Dendritic cell treated with granulocyte-macrophage colony-stimulating factor and Interleukin-4, amounts not matched to agents 40 ng/mL and 50 ng/mL, for 4 days (primary cell): Measurements from ENCODE around the gene WNK2.
"Not testable (repeated sequence)": the region's sequence is repeated elsewhere in the genome, so short reads cannot be mapped to it uniquely, and the experiment has no call there.

ENCODE experiments used
- H3K27ac Mint-ChIP-seq: one replicate; pipeline ENCODE4 v1.8.0; 2022; ENCODE audit warnings: mild to moderate bottlenecking, mixed read lengths
- H3K27me3 Mint-ChIP-seq: one replicate; pipeline ENCODE4 v1.8.0; 2022; ENCODE audit warnings: mild to moderate bottlenecking, mixed read lengths
- H3K36me3 Mint-ChIP-seq: one replicate; pipeline ENCODE4 v1.8.0; 2022; ENCODE audit warnings: low read depth, mixed read lengths
- H3K4me1 Mint-ChIP-seq: one replicate; pipeline ENCODE4 v1.8.0; 2022; ENCODE audit warnings: low read depth, mixed read lengths
- H3K4me3 Mint-ChIP-seq: one replicate; pipeline ENCODE4 v1.8.0; 2022; ENCODE audit warnings: mild to moderate bottlenecking, moderate library complexity, mixed read lengths
- H3K9me3 Mint-ChIP-seq: one replicate; pipeline ENCODE4 v1.8.0; 2022; ENCODE audit warnings: mixed read lengths
- intact Hi-C: fragments of 100-400 bp; cut with micrococcal nuclease; formaldehyde crosslinking; loops from one replicate; pipeline ENCODE4 v1.15.0; 2022

Gene WNK2

DNA sequence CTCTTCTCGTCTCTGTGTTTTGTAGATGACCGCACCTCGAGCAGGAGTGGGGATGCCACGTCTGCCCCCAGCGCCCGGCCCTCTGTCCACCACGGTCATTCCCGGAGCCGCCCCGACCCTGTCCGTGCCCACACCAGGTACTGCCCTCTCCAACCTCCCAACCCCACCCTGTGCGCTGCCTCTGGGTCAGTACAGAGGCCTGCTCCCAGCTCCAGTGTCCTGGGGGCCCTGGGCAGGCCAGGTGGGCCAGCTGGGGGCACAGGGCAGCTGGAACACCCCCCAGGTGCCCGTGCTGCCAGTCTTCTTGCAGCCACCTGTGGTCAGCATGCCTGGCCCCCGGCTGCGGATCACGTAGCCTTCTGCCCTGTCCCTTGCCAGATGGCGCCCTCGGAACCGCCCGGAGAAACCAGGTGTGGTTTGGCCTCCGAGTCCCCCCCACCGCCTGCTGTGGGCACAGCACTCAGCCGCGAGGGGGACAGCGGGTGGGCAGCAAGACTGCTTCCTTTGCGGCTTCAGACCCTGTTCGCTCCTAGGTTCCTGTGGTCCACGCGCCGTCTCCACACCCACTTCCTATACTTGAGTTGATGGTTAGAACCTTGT, 133.7 kb downstream of the WNK2 start:
- Mint-ChIP-seq H3K9me3 (no peaks in the 10 kb centered on the region), H3K36me3 (no peaks in the 10 kb centered on the region), H3K4me1 (peaks cover 6% of the 10 kb centered on the region), H3K4me3 (no peak overlapping the region), H3K27ac (no peak overlapping the region), H3K27me3 (peaks cover 56% of the 10 kb centered on the region)
- intact Hi-C loops = no loop called here

DNA sequence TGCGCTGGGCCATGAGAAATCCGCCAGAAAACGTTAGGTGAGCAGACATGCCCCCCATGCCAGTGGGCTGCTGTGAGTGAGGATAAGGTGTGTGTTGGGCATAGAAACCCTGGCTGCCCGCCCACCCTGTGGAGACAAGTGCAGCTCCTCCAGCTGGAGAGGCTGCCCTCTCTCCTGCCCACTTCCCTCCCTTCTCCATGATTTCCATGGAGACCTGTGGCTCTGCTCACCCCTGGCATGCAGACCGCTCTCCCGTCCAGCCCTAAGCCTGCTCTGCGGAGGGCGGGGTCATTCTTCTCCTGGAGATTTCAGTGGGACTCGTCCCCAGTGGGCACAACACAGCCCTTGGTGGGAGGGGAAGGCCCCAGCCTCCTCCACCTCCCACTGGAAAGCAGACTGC, 134.5 kb downstream of the WNK2 start:
- intact Hi-C loops = no loop called here
- Mint-ChIP-seq H3K9me3 (no peaks in the 10 kb centered on the region), H3K27me3 (peaks cover 48% of the 10 kb centered on the region), H3K4me3 (no peak overlapping the region), H3K36me3 (no peaks in the 10 kb centered on the region), H3K4me1 (no peaks in the 10 kb centered on the region), H3K27ac (no peak overlapping the region)

DNA sequence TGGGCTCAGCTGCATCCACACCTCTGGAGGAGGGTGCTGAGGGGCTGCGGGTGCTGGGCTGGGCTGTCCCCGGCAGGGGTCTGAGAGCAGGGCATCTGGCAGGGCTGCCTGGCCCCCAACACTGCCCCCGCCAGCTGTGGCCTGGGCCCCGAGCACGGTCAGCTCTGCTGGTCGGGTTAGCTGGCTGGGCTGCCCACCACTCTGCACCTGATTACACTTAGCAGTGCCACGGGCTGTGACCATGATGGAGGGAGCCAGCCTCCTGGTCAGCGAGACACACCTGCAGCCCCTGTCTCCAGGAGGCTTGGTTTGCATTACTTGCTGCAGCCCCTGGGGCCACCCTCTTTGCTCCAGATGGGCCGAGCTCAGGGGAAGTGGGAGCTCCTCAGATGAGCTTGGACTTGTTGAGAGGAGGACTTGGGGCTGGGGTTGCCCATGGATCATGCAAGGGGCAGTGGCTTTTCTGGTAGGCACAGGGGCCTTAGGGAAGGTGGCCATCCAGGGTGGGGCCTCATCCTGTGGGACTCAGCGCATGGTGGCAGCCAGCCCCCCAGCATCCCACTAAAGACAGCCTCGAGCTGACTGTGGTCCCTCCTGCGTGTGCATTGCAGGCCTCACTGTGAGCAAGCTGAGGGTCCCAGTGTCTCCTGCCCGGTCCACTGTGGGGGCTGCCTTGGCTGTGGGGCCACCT, 135.5 kb downstream of the WNK2 start:
- H3K36me3 Mint-ChIP-seq = no peaks in the 10 kb centered on the region
- H3K9me3 Mint-ChIP-seq = no peaks in the 10 kb centered on the region
- peaks cover 2% of the 10 kb centered on the region for H3K4me1 Mint-ChIP-seq
- H3K4me3 Mint-ChIP-seq = no peak overlapping the region
- peaks cover 51% of the 10 kb centered on the region for H3K27me3 Mint-ChIP-seq
- no peak overlapping the region for H3K27ac Mint-ChIP-seq
- intact Hi-C loops = no loop called here

DNA sequence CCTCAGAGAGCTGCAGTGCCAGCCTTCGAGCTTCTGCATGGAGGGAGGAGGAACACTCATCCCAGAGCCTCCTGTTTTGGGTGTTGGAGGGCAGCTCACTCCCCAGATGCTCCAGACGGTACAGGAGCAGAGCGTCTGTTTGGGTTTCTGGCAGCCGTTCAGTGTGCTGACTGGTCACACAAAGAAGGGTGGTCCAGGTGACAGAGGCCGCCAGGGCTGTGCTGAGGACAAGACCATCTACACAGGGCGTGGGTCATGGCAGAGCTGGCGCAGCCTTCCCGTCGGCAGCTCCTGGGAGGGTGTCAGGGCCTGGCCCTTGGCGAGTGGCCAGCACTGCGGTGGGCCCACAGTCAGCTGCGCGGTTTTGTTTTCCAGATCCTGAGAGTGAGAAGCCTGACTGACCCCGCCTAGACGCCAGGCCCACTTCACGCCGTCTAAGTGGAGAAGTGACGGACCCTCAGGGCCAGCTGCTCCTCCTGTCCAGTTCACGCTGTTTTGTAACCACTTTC, 136.1 kb downstream of the WNK2 start:
- no peak overlapping the region for H3K4me3 Mint-ChIP-seq
- no peaks in the 10 kb centered on the region for H3K36me3 Mint-ChIP-seq
- H3K27me3 Mint-ChIP-seq = peaks cover 50% of the 10 kb centered on the region
- H3K4me1 Mint-ChIP-seq = peaks cover 5% of the 10 kb centered on the region
- intact Hi-C loops = no loop called here
- H3K27ac Mint-ChIP-seq = no peak overlapping the region
- no peaks in the 10 kb centered on the region for H3K9me3 Mint-ChIP-seq

DNA sequence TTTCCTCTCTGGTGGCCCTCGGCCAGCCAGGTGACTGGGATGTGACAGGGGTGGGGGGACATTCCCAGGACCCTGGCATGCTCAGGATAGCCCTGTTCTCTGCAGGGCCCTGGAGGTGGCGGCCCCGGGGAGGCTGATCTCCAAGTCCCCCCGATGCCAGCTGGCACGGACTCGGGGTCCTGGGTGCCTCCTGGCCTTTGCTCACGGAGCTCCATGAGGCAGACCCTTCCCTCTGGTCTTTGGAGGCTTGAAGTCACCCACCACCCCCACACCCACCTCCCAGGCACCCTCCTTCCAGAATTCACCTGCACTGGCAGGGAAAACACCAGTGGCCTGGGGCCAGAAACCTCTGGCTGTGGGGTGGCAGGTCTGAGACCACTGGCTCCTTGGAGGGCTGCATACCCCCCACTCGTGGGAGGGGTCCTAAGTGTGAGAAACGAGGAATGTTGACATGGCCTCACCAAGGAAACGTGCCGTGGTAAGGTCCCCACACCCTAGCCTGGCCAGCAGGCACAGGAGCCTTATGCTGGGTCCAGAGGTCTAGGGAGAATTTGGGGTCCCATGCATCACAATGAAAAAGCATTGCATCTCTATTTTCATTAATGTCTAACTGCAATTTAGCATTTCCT, 136.8 kb downstream of the WNK2 start:
- Mint-ChIP-seq H3K27me3 (peaks cover 49% of the 10 kb centered on the region), H3K36me3 (no peaks in the 10 kb centered on the region), H3K9me3 (no peaks in the 10 kb centered on the region)

DNA sequence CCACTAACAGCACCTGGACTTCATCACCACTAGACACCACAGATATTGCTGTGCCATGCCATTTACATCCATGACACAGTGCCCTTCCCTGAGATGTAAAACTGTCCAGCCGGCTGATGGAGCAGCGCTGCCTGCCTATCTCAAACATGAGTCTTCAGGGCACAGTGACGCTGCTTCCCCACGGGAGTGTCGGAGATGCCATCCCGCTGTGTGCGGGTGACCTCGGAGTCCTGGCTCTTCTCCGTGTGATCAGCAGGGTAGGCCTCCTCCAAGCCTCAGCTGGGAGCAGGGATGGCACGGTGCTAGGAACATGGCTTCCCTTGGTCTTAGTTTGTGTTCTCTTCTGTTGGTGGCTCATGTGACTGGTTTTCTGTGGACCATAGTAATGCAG, 137.3 kb downstream of the WNK2 start:
- Mint-ChIP-seq H3K4me1 (peaks cover 5% of the 10 kb centered on the region), H3K9me3 (no peaks in the 10 kb centered on the region), H3K27ac (no peak overlapping the region), H3K36me3 (no peaks in the 10 kb centered on the region), H3K4me3 (no peak overlapping the region), H3K27me3 (peaks cover 45% of the 10 kb centered on the region)
- intact Hi-C loops = no loop called here

More for the DNA sequence above, 136.8 kb downstream of the WNK2 start:
- Mint-ChIP-seq H3K27ac (no peak overlapping the region), H3K4me3 (no peak overlapping the region), H3K4me1 (peaks cover 5% of the 10 kb centered on the region)
- intact Hi-C loops = no loop called here

DNA sequence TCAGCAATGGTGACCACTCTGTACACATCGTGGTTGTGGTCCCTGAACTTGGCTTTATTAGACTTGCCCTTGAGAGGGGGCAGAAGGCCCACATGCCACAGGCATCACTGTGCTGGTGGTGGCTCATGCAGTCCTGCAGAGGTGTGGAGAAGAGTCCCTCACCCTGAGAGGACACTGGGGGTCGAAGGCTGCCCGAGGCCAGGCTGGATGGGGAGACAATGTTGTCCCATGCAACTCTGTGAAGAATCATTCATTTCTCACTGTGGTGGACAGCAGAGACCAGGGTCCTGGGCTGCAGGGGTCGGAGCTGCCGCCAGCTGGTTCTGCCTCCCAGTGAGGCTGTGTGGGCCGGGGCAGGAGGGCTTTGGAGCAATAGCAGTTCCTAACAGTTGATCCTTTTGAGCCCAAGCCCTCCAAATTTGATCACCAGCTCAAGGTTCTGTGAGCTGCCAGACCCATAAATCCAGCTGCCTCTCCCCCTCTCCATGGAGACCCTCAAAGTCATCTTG, 139.6 kb downstream of the WNK2 start:
- H3K27me3 Mint-ChIP-seq = peaks cover 29% of the 10 kb centered on the region
- intact Hi-C loops, H3K27ac Mint-ChIP-seq, H3K4me3 Mint-ChIP-seq, H3K4me1 Mint-ChIP-seq, H3K36me3 Mint-ChIP-seq, H3K9me3 Mint-ChIP-seq: not testable (repeated sequence)

DNA sequence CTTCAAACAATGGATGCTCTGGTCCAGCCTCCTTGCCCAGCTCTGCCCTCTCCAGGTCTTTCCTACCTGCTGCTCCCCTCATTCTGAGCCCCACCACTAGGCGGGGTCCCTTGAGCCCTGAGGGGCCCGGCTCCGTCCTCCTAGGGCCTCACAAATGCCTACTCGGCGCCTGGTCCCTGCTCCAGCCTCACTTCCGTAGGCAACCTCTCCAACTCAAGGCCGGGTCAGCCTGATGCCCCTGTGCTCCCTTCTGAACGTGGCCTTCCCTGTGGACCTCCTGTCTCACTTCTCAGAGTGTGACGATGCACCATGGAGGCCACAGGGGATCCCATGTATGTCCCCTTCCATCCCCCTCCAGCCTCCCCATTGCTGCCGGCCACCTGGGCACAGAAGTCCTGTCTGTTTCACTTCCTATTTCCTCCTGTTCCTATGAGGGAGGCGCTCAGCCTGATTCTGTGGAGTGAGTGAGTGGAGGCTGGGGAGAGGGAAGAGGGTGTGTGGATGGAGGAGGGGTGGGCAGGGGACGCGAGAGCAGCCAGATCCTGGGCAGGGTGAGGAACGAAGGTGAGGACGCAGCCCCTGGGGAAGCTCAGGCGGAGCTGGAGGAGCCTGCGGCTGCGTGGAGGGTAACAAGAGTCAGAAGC, 140.4 kb downstream of the WNK2 start:
- intact Hi-C loops = no loop called here
- H3K27me3 Mint-ChIP-seq = peaks cover 23% of the 10 kb centered on the region

DNA sequence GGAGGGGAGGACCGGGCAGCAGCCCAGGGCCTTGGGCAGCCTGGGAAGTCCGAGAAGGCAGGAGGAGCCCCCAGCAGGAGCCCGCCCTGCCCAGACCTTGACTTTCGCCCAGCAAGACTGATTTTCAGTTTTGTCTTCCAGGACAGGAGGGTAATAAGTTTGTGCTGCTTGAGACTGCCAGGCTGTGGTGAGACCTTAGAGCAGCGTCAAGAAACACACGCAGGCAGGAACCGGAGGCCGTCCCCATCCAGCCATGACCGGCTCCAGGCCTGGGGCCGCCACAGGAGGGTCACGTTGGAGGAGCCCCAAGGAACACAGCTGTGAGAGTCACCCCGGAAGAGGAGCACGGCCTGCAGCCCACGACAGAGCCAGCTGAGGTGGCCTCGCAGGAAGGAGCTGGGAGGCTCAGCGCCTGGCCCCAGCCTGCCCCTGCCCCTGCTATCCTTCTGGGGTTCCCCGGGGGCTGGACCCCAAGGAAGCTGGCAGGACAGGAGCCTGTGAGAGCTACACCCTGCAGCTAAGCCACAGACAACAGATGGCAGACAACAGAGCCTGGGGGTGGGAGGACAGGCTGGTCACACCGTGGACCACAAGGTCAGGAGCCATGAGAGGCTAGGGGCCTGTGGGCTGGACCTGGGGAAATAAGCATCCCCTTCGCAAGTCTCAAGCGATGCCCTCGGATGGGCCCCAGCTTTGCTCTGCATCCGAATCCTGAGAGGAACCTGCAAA, 141.5 kb downstream of the WNK2 start:
- peaks cover 5% of the 10 kb centered on the region for H3K4me1 Mint-ChIP-seq
- H3K9me3 Mint-ChIP-seq = no peaks in the 10 kb centered on the region
- H3K36me3 Mint-ChIP-seq = no peaks in the 10 kb centered on the region
- H3K27me3 Mint-ChIP-seq = peaks cover 23% of the 10 kb centered on the region
- intact Hi-C loops = no loop called here
- no peak overlapping the region for H3K4me3 Mint-ChIP-seq
- H3K27ac Mint-ChIP-seq = no peak overlapping the region

More for the DNA sequence above, 140.4 kb downstream of the WNK2 start:
- Mint-ChIP-seq H3K27ac (no peak overlapping the region), H3K9me3 (no peaks in the 10 kb centered on the region), H3K4me3 (no peak overlapping the region), H3K4me1 (peaks cover 5% of the 10 kb centered on the region), H3K36me3 (no peaks in the 10 kb centered on the region)

DNA sequence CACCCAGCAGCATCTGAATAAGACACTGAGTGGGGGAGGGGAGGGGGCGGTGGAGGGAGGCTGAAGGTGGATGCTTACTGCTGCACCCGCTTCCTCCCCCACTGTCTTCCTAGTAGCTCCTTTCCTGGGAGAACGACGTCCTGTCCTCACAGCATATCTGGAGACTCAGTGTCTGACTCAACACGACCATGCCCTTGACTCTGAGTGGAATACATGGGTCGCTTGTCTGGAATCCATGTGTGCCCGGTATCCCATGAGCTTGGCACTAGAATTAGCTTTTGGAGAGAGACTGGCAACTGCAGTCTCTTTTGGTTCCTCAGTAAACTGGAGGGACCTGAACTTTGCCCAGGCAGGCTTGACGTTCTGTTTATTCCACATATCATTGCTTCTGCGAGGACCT, 142.1 kb downstream of the WNK2 start:
- intact Hi-C loops = no loop called here
- Mint-ChIP-seq H3K4me3 (no peak overlapping the region), H3K9me3 (no peaks in the 10 kb centered on the region), H3K4me1 (peaks cover 5% of the 10 kb centered on the region), H3K27ac (no peak overlapping the region), H3K36me3 (no peaks in the 10 kb centered on the region), H3K27me3 (peaks cover 23% of the 10 kb centered on the region)

DNA sequence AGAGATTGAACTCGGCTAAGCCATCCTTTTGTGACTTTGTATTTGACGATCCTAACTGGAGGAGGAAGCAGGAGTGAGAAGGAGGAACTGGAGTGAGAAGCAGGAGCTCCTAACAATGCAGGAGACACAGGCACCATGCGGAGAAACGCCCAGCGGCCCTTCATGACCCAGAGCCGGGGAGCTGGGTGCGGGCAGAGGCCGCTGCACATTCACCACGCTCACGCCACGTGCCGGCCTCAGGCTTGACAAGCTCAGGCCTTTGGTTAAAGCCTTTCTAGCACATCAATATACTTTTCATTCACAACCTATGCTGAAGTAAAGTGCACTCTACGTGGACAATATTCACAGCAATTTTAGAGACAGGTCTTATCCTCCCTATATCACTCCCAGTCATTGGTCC, 142.7 kb downstream of the WNK2 start:
- Mint-ChIP-seq H3K36me3 (no peaks in the 10 kb centered on the region), H3K27me3 (peaks cover 23% of the 10 kb centered on the region), H3K27ac (no peak overlapping the region), H3K4me3 (no peak overlapping the region), H3K9me3 (no peaks in the 10 kb centered on the region), H3K4me1 (peaks cover 5% of the 10 kb centered on the region)
- intact Hi-C loops = no loop called here

DNA sequence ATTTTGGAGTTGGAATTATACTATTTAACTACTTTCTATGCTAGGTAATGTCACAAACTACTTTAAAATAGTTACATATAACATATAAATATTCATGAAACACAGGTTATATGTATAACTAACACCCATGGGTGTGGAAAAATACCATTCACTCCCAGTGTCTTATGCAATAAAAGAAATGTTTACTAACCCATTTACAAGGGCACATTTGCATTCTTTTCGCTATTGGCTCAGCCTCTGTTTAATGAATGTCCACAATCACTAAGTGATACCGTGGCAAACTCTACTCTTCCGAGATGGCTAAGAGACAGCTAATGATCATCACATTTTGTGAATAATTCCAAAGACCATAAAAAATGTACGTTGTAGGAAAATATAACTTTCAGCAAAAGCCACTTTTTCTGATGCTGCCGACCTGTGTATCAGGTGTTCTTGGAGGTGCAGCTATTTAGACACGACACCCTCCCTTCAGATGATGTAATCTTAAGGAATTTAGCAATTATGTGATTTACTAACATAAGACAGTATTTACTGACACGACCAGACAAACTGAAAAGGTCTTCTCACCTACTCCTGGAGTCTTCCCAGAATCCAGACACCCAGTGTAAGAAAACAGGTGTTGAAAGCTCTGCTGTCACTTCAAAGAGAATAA, 145.8 kb downstream of the WNK2 start:
- Mint-ChIP-seq H3K27ac (no peak overlapping the region), H3K4me1 (no peaks in the 10 kb centered on the region), H3K36me3 (no peaks in the 10 kb centered on the region), H3K4me3 (no peak overlapping the region), H3K9me3 (no peaks in the 10 kb centered on the region), H3K27me3 (peaks cover 21% of the 10 kb centered on the region)
- intact Hi-C loops = no loop called here

DNA sequence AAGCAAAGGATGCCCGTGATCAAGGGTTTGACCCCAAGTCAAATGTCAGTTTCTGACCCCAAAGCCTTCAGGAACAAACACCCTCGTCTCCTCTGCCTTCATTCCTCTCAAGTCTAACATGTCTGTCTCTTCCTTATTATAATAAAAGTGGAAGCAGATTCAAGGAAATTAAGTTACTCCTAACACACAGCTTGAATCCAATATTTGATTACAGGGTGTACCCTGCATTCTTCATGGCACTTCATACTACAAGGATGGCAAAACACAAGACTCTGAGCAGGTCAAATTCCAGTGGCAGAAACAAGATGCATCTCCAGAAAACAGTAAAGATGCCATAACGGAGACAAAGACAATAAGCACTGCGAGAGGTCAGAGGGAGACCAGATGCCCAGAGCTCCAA, 148.4 kb downstream of the WNK2 start:
- Mint-ChIP-seq H3K36me3 (no peaks in the 10 kb centered on the region), H3K4me1 (no peaks in the 10 kb centered on the region), H3K9me3 (peaks cover 10% of the 10 kb centered on the region), H3K27me3 (peaks cover 18% of the 10 kb centered on the region), H3K27ac (no peak overlapping the region), H3K4me3 (no peak overlapping the region)
- intact Hi-C loops = no loop called here
